ENCODE results near the gene IL15RA.
A peak's percentile ranks its signal among the peaks of the same experiment; 100 is the strongest.
"Not testable (repeated sequence)": the region's sequence is repeated elsewhere in the genome, so short reads cannot be mapped to it uniquely, and the experiment has no call there.

Gene IL15RA

DNA sequence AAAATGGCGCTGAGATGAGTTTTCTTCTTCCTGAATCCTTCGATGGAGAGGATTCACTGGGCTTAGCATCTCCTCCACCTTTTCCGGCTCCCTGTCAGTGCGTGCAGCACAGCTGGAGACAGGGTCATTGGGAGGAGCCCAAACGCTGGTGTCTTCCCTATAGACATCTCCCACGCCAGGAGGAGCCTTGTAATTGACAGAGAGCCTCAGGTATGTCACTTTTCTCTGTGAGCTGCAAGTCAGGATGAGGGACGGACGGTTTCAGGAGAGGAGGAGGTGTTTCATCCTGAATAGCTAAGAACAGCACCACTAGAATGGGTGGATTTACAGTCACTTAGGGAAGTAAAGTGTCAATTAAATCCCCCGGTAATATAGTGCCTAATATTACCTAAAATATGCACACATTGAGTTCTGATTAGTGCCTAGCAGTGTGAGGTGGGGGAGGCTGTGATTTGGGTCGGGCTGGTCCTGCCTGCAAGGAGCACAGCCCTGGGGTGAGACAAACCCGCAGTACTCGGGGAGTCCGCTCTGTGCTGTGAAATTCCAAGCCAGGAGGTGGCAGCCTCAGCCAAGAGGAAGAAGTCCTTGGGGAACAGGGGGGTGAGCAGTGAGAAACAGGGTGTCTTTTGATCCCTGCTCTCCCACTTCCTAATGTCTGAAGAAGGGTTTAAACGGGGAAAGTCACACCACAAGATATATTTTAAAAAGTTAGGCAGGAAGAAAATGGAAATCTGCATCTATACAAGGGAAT, 28.2 kb downstream of the IL15RA start:
- DNase-seq, result peak; percentile 74

DNA sequence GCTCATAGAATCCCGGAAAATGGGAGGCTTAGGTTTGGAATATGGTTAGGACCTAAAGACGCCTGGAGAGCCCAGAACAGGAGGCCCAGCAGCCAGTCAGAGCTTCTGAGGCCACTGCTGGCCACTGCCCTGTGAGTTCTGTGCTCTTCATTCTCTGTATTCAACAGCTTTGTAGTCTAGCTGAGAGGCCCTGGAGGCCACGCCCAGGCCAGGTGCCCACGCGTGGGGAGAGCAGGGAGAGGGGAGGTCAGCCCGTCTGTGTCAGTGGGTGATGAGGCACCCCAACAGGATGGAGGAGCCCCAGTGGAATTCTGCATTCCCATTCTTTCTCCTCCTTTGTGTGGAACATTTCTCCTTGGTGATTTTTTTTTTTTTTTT, 29.1 kb downstream of the IL15RA start:
- no peak for DNase-seq

DNA sequence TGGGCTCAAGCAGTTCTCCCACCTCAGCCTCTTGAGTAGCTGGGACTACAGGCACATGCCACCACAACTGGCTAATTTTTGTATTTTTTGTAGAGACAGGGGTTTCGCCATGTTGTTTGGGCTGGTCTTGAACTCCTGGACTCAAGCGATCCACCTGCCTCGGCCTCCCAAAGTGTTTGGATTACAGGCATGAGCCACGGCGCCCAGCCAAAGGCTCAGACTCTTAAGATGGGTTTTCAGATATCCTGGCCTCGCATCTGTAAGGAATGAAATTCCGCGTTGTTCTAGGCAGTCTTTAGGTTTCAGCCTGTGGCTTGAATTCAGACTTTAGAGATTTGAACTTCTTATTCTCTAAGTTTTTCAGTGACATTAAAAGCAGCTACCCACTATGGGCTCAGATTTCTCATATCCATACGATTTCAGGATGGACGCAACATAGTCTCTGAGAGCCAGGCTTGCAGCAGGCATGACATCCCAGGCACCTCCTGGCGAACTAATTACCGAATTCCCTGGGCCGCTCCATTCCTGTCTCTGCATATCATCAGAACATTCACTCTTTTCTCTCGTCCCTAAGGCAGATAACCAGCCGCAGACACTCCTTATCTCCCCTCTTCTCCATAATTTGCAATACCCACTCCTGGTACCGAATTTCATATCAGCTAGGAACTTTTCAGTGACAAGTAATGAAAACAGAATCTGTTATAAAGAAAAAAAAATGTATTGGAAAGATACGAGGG, 29.7 kb downstream of the IL15RA start:
- no peak for DNase-seq

DNA sequence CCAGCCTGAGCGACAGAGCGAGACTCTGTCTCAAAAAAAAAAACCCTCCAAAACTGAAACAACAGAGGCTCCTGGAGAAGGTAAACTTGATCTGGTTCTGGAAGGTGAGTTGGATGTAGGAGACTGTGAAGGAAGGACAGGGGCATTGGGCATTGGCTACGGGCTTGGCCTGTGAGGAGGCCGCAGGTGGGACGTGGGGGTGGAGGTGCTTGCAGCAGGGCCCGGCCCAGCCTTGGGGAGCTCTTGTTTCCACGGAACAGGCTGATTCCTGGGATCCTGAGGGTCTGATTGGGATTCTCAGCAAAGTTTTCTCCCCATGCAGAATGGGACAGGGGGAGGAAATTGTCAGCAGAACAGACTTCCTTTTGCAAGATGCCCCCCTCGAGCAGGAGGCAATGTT, 30.6 kb downstream of the IL15RA start:
- no peak for DNase-seq

DNA sequence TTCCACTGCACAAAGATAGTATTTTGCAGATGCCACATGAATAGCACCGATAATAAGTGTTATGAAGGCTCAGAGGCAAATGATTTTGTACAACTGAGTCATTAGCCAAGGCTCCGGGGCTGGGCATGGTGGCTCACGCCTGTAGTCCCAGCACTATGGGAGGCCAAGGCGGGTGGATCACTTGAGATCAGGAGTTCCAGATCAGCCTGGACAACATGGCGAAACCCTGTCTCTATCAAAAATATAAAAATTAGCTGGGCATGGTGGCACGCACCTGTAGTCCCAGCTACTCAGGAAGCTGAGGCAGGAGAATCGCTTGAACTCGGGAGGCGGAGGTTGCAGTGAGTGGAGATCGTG, 30.9 kb downstream of the IL15RA start:
- DNase-seq, result not testable (repeated sequence)

DNA sequence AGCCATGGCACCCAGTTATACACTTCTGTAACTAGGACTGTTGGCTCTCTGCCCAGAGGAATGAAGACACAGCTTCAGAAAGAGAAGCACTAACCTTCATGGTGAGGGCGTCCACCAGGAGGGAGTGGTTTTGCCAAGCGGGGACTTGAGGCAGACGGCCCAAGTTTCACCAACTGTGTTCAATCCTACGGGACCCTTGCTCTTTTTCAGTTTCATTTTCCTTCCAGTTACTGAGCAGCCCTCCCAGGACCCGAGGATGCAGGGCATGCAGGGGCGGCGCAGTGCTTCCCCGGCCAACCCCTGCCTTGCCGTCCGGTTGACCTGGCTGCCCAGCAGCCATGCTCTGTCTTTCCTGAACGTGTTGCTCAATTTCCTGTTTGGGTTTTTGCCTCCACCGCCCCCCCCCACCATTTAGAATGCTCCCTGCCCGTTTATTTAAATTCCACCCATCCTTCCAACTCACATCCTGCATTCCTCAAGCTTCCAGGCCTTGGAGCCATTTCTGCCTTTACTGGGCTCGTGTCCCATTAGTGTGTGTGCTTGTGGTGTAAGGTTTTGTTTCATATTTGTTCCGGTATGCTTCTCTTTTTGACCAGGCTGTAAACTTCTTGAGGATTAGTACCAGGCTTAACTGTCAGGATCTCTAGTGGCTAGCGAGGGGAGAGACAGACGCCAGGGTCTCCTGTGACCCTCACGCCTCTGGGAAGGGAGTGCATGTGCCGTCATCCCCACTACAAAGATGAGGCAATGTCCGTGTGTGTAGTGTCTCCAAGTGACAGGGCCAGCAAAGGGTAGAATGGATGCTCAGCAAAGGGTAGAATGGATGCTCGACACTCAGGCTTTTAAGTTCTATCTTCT, 31.6 kb downstream of the IL15RA start:
- DNase-seq, result peak; percentile 73

DNA sequence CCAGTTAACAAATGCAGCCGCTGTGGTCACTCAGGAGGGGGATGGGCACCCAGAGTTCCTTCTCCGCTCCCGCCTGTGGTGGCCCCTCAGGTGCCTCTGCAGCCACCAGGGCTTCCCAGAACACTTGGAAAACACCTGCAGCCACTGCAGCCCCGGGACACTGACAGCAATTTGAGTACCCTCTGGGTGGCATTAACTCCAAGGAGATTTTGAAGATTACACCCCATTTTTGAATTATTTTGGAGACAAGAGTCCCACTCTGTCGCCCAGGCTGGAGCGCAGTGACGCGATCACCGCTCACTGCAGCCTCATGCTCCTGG, 32.2 kb downstream of the IL15RA start:
- no peak for DNase-seq

DNA sequence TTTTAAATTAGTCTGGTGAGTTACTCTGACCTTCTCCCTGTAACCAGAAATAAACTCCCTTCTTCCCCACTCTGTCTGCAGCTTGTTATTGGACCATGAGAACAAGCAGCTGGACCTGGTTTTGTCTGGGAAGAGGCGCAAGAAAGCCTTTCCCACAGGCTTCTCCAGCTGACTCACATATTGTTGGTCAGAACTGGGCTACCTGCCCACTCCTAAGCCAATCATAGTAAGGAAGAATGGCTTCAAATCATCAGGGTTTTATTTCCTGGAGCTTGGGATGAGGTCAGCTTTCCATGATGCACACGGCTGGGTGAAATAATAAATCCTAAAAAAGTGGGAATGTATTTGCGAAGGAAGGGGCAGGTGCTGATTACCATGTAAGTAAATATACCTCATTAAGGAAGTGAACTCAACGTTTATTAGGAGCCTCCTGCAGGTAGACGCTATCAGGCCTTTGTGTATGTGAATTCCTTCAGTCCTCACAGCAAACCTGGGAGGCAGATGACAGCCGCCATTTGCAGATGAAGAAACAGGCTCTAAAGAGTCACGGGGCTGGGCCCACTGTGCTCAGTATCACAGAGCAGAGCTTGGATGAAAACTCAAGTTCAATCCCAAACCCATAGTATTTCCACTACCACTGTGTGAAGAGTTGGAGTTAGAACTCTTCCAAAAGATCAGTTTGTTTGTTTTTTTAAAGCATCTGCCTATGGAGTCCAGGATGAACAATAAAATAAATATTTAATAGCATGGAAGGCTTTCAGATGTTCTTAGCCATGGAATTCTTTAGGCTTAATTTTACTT, 32.8 kb downstream of the IL15RA start:
- no peak for DNase-seq

DNA sequence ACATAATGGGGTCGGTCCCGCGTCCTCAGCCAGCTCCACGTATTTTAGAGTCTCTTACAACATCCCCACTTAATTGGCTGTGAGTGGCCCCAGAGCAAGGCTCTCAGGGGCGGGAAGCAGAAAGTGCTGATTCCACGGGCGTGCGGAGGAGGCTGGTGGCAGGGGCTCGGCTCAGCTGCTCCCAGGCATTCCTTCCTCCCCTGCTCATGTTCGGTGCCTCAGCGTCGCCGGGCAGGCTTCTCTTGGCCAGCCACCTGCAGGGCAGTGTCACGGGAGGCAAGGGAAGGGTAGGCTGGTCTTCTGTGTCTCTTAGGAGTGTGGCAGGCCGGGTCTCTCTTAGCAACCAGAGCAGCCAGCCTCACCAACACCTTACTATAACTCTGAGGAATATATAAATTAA, 33.8 kb downstream of the IL15RA start:
- no peak for DNase-seq

DNA sequence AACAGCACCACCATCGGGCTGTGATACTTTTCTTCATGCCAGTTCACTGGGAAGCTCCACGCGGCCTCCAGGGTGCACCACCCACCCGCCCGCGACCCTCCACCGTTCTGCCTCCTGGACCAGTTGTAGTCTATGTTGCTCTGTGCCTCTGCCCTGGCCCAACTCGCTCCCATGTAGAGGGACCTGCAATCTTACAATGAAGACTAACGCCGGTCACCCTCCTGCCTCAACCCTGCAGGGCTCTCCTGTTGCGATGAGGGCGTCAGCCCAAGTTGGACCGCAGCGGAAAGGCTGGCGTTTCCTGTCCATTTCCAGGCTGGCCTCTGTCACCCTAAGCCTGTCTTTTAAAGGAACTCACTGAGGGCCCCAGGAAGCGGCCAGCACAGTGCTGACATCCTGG, 34.9 kb downstream of the IL15RA start:
- DNase-seq, result peak; percentile 29

DNA sequence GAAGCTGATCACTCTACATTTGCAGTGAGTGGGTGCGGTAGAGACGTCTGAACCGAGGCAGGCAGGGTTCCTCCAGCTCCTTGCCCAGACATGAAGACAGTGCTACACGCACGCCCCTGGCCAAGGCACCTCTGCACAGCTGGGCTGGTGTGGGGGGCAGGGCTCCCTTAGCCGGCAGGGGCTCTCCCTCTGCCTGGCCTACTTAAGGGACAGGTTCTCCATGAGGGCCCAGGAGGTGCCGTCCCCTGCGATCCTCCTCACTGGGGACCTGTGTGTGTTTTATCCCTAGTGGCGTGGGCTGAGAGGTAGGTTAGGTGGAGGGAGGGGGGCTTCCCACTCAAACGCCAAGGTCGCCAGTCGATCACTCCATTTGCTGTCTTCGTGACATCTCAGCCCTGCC, 35.3 kb downstream of the IL15RA start:
- no peak for DNase-seq

DNA sequence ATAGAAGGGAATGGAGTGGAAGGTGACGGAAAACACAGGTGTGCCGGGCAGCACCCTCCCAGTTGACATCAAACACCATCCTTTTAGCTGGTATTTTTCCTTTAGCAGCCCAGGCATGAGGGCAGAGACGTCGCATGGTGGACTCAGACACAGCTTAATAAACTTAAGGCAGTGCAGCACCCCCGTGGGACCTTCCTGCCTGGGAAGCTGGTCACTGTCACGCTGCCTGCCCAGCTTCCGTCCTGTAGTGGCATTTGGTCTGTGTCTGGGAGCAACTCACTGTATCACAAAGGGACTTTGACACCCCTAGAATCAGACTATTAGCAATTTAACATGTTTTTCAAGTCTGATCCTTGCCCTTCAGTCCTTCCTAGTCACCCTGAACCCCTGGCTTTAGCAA, 35.8 kb downstream of the IL15RA start:
- DNase-seq, result no peak

DNA sequence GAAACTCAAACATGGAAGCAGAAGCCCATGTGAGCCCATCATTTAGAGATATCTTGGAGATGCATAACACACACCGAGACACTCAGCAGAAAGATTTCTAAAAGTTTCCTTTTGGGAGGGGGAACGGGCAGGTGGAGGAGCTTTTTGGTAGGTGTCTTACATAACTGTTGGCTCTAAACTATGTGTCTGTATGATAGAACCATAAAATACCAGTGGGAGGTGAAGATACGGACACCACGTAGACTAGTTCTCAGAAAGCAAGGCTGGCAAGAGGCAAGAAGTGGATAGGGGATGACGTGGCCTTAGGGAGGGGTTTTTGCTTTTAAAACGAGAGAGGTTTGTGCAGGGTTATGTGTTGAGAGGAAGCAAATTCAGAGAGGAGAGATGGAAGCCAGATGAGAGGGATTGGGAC, 36.5 kb downstream of the IL15RA start:
- DNase-seq, result peak; percentile 24

DNA sequence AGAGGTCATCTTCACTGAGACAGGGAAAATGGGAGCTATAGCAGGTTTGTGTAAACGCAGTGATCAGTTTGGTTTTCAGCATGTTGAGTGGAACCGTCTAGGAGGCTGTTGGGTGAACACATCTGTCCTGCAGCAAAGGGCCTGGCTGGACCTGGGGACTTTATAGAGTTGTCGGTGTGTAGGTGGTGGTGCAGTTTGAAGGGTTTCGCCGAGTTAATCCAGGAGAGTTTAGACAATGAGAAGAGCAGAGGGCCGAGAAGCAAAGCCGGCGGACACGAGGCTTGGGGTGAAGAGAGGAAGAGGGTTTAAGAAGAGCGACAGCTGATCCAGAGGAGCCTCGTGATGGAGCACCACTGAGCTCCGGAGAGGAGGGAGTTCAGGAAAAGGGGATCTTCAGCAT, 39.1 kb downstream of the IL15RA start:
- no peak for DNase-seq

DNA sequence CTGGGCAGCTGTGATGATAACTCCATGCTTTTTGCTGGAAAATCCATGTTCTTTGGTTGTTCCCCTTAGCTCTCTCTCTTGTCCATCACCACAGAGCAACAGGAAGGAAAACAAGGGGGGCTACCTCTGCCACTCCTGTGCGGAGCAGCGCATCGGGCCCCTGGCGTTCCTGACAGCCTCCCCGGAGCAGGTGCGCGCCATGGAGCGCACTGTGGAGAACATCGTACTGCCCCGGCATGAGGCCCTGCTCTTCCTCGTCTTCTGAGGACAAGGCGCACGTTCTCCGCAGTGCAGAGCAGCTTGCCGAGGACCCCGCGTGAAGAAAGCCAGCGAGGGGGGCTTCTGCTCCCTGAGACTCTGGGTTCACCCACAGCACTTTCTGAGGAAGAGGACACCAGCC, 40.3 kb downstream of the IL15RA start:
- DNase-seq, result no peak

DNA sequence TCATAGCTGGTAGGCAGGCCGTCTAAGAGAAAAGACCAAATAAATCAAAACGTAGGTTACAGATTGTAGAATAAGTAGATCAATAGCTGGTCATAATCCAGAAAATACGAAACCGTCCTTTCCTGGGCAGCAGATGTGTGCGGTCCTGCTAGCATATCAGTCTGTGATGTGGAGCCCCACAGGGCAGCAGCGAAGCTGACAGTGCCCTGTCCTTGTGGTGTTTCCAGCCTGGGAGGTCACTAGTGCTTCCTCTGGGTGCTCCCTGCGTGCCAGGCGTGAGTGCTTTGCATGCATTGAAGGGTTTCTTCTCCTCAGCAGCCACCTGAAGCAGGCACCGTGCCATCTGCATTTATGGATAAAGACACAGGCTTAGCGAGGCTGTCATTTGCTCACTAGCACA, 41.7 kb downstream of the IL15RA start:
- no peak for DNase-seq

DNA sequence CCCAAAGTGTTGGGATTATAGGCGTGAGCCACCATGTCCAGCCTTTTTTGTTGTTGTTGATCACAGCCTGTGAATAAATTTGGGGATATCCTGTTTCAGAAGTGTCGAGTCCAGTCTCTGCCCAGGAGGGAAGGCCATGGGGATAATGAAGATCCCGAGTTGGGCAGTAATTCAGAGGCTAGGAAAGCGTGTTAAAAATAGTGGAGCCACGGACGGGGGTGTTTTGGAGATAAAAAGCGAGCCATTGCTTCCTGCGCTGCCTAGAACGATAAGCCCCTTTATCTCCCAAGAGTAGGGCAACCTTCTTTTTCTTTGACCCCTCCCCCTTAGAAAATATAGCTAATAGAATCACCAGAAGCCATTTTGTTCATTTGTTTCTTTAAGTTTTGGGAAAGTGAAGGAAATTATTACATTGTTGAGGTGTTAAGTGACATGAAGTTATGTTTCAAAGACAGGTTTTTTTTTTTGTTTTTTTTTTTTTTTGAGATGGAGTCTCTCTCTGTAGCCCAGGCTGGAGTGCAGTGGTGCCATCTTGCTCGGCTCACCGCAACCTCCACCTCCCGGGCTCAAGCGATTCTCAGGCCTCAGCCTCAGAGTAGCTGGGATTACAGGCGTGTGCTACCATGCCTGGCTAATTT, 43.3 kb downstream of the IL15RA start:
- DNase-seq, result peak; percentile 91

DNA sequence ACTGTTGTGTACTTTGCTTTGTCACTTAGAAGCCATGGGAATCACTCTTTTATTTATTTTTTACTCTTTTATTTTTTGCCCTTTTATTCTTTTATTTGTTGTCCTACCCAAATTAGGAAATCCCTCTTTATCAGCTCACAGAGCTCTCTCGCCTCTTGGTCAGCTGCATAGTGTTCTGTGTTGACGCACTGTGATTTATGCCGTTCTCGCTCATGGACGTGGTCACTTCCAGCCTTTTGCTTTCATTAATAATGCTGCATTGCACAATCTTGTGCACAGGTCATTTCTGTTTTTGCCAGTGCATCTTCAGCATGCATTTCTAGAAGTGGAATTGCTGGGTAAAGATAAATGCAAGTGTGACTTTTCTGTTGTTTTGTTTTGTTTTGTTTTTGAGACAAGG, 45.0 kb downstream of the IL15RA start:
- no peak for DNase-seq

DNA sequence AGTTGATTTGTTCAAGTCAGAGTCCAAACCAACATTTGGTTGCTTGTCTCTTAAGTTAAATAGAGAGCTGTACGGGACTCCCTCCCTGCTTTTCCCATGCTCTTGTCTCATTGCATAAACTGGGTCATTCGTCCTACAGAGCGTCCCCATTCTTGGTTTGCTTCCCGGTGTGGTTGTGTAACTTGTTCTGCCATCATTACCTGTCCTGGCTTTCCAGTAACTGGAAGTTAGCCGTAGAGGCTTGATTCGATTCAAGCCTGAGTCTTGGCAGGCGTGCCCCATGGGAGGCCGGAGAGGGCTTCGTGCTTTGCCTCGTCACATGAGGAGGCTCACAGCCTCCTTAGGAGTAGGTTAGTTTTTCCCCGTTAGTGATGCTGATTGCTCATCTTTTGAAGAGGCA, 47.1 kb downstream of the IL15RA start:
- DNase-seq, result no peak

DNA sequence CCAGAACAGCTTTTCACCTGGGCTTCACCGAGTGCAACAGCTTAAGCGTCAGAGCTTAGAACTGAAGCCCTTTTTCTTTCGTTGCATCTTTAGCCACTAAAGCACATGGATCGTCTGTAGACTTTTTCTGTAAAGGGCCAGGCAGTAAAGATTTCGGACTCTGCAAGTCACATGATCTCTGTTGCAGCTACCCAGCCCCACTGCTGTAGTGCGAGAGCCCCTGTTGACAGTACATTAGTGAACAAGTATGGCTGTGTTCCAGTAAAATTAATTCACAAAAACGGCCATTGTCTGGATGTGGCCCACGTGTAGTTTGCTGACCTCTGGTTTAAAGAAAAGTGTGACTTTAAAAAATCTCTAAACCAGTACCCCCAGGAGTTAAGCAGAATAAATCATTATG, 47.9 kb downstream of the IL15RA start:
- DNase-seq, result no peak

DNA sequence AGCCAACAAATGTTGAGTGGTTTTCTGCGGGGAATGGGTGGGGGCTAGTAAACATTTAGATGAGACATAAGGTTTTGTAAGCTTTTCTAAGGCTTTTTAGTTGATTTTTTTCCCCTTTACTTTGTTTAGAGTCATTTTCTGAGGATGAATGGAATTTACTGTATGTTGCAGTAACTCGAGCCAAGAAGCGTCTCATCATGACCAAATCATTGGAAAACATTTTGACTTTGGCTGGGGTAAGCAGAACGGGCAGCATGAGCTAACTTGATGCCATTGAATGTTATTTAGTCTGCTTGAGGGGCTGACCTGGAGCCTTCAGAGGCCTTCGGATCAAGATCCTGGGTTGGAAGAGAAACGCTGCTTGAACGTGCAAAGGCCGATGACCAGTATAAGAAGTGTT, 50.0 kb downstream of the IL15RA start:
- no peak for DNase-seq

DNA sequence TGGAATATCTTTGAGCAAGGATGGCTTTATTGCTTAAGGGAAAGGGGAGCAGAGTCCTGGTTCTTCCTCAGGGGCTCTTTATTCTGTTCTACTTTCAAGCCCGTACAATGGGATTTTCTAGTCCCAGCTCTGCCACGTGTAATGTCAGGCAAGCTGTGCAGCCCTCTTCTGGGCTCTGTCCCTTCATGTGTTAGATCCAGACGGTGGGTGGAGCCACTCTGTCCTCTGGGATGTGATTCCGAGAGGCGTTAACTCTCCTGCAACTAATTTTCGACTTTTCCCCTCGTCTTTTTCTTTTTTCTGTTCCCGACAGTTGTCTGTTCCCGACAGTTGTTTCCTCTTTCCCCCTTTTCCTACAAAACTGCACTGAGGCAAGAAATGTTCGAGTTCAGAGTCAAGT, 52.5 kb downstream of the IL15RA start:
- DNase-seq, result no peak

DNA sequence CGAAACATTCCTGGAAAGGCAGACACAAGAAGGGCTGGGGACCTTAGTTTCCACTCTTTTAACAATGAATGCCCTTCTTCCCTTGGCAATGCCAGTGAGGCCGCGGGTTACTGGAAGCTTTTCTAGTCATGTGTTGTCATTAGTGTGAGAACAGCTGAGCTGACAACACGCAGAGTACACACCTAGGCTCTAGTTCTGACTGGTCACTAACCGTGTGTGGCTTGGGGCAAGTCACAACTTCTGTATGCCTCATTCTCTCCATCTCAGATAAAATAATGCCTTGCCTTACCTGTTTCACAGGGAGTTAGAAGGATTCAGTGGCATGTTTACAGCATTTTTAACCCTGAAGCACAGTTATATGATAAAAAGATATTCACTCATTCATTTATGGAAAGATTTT, 55.6 kb downstream of the IL15RA start:
- no peak for DNase-seq
